Activated CD8-positive, alpha-beta memory T cell treated with anti-CD3 and anti-CD28 coated beads, Interleukin-2, amount 50 U/mL, for 24 hours (primary cell): Measurements from ENCODE around the gene C1orf159.
A peak's percentile ranks its signal among the peaks of the same experiment; 100 is the strongest.

Source experiments
- DNase-seq: peaks from one replicate; pipeline ENCODE4 v3.0.0-alpha.2; 2020; ENCODE audit errors: extremely low read depth

C1orf159 gene

GRCh38 chr1:1053682-1054081 lies 62.2 kb downstream of the C1orf159 start:
- no peak for DNase-seq

GRCh38 chr1:1053022-1053421 lies 62.9 kb downstream of the C1orf159 start:
- DNase-seq, result no peak

DNA sequence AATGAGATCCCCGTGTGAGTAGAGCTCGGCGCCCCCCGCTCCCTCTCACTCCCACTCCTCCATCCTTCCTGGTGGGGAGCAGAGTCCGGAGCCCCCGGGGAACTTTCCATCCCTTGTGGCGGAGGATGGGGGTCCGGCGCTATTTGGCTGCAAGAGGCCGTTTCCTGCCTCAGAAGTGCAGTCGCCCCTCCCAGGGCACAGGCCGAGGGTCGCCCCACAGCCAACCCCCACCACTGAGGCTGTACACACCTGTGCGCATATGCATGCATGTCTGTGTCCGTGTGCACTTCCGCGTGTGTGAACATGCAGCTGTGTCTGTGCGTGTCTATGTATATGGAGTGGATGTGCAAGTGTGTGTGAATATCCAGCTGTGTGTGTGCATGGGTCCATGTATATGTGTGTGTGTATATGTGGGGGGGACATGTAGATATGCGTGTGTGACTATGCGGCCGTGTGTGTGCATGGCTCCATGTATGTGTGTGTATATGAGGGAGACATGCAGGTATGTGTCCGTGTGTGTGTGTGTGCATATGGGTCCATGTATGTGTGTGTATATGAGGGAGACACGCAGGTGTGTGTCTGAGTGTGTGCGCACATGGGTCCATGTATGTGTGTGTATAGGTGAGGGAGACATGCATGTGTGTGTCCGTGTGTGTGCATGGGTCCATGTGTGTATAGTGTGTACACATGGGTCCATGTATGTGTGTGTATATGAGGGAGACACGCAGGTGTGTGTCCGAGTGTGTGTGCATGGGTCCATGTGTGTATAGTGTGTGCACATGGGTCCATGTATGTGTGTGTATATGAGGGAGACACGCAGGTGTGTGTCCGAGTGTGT lies 63.7 kb downstream of the C1orf159 start:
- DNase-seq, result no peak

GRCh38 chr1:1051127-1051810 lies 64.6 kb downstream of the C1orf159 start:
- no peak for DNase-seq

DNA sequence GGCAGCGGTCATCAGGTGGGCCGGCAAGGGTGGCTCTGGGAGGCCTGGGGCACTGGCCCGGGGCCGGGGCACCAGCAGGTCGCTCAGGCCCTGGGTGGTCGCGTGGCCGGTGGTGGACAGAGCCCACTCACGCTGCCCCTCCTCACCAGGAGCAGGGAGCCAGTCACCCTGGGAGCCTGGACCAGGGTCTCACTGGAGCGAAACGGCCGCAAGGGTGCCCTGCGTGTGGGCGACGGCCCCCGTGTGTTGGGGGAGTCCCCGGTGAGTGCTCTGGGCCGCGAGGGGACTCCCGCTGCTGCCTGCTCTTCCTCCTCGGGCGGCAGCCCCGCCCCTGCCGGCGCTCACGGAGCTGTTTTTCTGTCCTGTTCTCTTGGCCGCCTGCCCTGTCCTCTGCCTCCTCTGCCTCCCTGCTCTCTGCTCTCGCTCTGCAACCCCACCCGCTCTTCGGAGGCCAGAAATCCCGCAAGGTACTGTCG lies 65.3 kb downstream of the C1orf159 start:
- no peak for DNase-seq

- no peak for DNase-seq
Observed at GRCh38 chr1:1049318-1050165, 66.3 kb downstream of the C1orf159 start.

GRCh38 chr1:1048765-1049164 lies 67.1 kb downstream of the C1orf159 start:
- DNase-seq, result no peak

DNA sequence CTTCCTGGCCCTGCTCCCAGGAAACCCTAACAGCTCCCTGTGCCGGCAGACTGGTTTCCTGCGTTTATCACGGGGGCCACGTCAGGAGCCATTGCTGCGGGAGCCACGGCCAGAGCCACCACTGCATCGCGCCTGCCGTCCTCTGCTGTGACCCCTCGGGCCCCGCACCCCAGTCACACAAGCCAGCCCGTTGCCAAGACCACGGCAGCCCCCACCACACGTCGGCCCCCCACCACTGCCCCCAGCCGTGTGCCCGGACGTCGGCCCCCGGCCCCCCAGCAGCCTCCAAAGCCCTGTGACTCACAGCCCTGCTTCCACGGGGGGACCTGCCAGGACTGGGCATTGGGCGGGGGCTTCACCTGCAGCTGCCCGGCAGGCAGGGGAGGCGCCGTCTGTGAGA lies 67.9 kb downstream of the C1orf159 start:
- DNase-seq, result no peak

DNA sequence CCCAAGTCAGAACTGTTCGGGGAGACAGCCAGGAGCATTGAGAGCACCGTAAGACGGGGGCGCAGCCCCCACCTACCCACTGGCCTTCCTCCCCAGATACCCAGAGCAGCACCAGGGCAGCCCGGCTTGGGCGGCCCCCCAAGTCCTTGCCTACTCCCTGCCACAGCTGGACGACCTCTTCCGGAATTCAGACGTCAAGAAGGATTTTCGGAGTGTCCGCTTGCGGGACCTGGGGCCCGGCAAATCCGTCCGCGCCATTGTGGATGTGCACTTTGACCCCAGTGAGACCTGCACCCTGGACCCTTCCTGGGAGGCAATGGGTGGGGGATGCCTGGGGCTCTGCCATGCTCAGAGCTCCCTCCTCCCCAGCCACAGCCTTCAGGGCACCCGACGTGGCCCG lies 68.5 kb downstream of the C1orf159 start:
- no peak for DNase-seq

DNA sequence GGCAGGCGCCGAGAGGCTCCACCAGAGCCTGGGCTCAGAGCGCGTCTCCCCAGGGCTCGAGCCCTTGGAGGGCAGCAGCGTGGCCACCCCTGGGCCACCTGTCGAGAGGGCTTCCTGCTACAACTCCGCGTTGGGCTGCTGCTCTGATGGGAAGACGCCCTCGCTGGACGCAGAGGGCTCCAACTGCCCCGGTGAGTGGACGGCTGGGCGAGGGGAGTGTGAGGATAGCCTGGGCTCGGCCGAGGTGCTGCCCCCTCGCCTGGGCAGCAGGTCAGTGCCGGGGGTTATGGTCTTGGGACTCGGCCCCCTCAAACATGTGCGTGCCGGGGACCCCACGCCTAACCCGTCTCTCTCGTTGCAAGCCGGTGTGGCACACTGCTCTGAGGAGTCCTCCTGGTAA lies 69.1 kb downstream of the C1orf159 start:
- no peak for DNase-seq

DNA sequence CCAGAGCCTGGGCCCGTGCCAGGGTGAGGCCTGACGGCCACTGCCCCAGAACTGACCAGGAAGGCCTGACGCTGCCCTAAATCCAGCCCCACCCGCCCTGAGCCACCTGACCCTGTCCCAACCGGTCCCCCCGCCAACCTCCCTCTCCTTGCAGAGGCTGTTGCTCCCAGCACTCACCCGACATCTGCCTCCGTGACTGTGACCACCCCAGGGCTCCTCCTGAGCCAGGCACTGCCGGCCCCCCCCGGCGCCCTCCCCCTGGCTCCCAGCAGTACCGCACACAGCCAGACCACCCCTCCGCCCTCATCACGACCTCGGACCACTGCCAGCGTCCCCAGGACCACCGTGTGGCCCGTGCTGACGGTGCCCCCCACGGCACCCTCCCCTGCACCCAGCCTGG lies 69.6 kb downstream of the C1orf159 start:
- DNase-seq, result no peak

DNA sequence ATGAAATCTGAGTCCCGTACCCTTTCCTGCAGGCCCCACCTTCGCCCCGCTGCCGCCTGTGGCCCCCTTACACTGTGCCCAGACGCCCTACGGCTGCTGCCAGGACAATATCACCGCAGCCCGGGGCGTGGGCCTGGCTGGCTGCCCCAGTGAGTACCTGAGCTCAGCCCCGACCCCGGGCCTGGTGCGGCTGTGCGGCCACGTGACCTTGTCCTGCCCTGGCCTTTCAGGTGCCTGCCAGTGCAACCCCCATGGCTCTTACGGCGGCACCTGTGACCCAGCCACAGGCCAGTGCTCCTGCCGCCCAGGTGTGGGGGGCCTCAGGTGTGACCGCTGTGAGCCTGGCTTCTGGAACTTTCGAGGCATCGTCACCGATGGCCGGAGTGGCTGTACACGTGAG lies 70.8 kb downstream of the C1orf159 start:
- no peak for DNase-seq

GRCh38 chr1:1044455-1045078 lies 71.3 kb downstream of the C1orf159 start:
- DNase-seq, result no peak

GRCh38 chr1:1043921-1044320 lies 72.0 kb downstream of the C1orf159 start:
- DNase-seq, result no peak

DNA sequence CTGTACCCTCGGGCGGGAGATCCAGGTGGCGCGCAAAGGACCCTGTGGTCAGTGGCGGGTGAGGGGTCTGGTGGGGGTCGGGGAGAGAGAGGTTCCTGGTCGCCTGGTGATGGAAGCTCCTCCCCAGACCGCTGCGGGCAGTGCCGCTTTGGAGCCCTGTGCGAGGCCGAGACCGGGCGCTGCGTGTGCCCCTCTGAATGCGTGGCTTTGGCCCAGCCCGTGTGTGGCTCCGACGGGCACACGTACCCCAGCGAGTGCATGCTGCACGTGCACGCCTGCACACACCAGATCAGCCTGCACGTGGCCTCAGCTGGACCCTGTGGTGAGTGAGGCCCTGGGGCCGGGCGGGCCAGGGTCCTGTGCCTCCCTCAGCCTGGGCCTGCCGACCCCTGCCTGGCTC lies 72.5 kb downstream of the C1orf159 start:
- no peak for DNase-seq

DNA sequence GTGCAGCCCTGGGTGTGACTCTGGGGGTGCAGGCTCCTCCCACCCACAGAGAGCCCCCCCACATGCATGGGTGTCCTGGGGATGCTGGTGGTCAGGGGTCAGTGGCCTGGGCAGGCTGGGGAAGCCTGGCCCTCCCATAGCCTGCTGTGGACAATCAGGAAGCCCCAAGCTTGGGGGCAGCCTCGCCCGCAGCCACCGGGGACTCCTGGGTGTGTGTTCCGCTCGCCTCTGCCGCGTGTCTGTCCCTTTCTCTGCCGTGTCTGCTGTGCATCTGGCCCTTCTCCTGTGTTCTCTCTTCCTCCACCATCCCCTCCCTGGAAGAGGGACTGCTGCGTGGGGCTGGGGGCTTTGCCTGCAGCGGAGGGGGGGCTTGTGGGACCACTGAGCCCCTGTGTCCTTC lies 73.1 kb downstream of the C1orf159 start:
- DNase-seq, result no peak

- DNase-seq, result no peak
Observed at GRCh38 chr1:1041873-1042272, 74.0 kb downstream of the C1orf159 start.

DNA sequence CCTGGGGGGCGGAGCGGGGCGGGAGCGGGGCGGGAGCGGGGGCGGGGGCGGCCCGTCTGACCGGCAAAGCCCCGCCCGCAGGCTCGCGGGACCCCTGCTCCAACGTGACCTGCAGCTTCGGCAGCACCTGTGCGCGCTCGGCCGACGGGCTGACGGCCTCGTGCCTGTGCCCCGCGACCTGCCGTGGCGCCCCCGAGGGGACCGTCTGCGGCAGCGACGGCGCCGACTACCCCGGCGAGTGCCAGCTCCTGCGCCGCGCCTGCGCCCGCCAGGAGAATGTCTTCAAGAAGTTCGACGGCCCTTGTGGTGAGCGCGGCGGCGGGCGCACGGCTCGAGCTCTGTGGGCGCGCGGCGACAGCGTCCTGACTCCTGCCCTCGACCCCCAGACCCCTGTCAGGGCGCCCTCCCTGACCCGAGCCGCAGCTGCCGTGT lies 74.8 kb downstream of the C1orf159 start:
- no peak for DNase-seq

- peak; percentile 38 for DNase-seq
Observed at GRCh38 chr1:1040004-1040991, 75.6 kb downstream of the C1orf159 start.

GRCh38 chr1:1039145-1039910 lies 76.6 kb downstream of the C1orf159 start:
- DNase-seq, result no peak
